ENCODE results near the gene MYD88.

DNA sequence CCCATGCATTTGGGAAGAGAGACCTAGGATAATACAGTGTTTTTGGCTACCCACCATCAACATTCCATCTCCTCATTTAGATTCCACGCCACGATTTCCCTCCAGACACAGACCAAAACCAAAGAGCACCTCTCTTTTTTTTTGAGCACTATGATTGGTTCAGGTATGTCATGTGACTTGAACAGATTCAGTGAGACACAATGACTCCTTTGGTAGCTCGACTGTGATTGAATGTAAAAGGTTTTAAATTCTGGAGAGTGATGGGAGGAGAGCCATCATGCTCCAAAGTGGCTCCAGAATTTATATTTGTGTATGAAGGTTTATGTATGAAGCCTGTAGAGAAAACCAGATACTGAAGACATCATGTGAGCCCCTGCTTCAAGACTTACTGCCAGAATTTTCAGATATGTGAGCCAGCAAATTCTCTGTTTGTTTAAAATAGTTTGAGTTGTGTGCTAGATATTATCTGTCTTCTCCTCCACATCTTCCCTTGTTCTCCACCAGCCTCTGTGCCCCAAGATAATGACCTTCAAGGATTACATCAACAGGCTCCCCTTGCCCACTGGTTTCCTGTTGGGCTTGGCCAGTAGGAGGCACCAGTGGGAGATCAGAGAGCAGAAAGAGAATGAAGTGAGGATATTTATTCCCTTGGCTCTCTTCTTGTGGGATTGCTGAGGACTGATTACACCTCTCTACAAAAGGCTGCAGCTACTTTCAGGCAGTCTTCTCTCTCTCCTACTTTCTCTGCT, 12.5 kb downstream of the MYD88 start:
- TF ChIP-seq, protein P1, sequence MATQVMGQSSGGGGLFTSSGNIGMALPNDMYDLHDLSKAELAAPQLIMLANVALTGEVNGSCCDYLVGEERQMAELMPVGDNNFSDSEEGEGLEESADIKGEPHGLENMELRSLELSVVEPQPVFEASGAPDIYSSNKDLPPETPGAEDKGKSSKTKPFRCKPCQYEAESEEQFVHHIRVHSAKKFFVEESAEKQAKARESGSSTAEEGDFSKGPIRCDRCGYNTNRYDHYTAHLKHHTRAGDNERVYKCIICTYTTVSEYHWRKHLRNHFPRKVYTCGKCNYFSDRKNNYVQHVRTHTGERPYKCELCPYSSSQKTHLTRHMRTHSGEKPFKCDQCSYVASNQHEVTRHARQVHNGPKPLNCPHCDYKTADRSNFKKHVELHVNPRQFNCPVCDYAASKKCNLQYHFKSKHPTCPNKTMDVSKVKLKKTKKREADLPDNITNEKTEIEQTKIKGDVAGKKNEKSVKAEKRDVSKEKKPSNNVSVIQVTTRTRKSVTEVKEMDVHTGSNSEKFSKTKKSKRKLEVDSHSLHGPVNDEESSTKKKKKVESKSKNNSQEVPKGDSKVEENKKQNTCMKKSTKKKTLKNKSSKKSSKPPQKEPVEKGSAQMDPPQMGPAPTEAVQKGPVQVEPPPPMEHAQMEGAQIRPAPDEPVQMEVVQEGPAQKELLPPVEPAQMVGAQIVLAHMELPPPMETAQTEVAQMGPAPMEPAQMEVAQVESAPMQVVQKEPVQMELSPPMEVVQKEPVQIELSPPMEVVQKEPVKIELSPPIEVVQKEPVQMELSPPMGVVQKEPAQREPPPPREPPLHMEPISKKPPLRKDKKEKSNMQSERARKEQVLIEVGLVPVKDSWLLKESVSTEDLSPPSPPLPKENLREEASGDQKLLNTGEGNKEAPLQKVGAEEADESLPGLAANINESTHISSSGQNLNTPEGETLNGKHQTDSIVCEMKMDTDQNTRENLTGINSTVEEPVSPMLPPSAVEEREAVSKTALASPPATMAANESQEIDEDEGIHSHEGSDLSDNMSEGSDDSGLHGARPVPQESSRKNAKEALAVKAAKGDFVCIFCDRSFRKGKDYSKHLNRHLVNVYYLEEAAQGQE (IDR thresholded peaks at IDR 0.05; ENCODE audit: borderline replicate concordance) = peak; percentile 32; the same call in 1 of the 2 replicates
- TF ChIP-seq, protein P1 (CRISPR knock-in tag; IDR thresholded peaks at IDR 0.05; ENCODE audit: low read depth) = no peak
- no peak for TF ChIP-seq ZNF347 (CRISPR knock-in tag; IDR thresholded peaks at IDR 0.05; ENCODE audit: low read depth)
- TF ChIP-seq TCF7 (IDR thresholded peaks at IDR 0.05; ENCODE audit: borderline replicate concordance) = no peak
- TF ChIP-seq, protein P2, sequence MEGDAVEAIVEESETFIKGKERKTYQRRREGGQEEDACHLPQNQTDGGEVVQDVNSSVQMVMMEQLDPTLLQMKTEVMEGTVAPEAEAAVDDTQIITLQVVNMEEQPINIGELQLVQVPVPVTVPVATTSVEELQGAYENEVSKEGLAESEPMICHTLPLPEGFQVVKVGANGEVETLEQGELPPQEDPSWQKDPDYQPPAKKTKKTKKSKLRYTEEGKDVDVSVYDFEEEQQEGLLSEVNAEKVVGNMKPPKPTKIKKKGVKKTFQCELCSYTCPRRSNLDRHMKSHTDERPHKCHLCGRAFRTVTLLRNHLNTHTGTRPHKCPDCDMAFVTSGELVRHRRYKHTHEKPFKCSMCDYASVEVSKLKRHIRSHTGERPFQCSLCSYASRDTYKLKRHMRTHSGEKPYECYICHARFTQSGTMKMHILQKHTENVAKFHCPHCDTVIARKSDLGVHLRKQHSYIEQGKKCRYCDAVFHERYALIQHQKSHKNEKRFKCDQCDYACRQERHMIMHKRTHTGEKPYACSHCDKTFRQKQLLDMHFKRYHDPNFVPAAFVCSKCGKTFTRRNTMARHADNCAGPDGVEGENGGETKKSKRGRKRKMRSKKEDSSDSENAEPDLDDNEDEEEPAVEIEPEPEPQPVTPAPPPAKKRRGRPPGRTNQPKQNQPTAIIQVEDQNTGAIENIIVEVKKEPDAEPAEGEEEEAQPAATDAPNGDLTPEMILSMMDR (IDR thresholded peaks at IDR 0.05 in 2 of 3, conservative IDR thresholded peaks at IDR 0.05 in 1 of 3; ENCODE audit: insufficient read depth in 2 of 3, low read depth in 1 of 3, low read length in 3 of 3) = peak; percentile 32 to 78 (median 70); a peak in 5 of 6 replicates
- no peak for TF ChIP-seq MYNN (IDR thresholded peaks at IDR 0.05)
- no peak for TF ChIP-seq MYNN (CRISPR knock-in tag; IDR thresholded peaks at IDR 0.05)
- TF ChIP-seq SIN3B (IDR thresholded peaks at IDR 0.05; ENCODE audit: low read depth) = no peak
- TF ChIP-seq, protein P3, sequence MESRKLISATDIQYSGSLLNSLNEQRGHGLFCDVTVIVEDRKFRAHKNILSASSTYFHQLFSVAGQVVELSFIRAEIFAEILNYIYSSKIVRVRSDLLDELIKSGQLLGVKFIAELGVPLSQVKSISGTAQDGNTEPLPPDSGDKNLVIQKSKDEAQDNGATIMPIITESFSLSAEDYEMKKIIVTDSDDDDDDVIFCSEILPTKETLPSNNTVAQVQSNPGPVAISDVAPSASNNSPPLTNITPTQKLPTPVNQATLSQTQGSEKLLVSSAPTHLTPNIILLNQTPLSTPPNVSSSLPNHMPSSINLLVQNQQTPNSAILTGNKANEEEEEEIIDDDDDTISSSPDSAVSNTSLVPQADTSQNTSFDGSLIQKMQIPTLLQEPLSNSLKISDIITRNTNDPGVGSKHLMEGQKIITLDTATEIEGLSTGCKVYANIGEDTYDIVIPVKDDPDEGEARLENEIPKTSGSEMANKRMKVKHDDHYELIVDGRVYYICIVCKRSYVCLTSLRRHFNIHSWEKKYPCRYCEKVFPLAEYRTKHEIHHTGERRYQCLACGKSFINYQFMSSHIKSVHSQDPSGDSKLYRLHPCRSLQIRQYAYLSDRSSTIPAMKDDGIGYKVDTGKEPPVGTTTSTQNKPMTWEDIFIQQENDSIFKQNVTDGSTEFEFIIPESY (CRISPR knock-in tag; IDR thresholded peaks at IDR 0.05) = no peak
